CD4-positive, alpha-beta memory T cell (primary cell): ENCODE measurements around the gene CENPA. TPM values are rescaled to one million over a fixed set of nuclear protein-coding genes. Genes with fewer than 3 reads are reported as not detected.
A peak's percentile ranks its signal among the peaks of the same experiment; 100 is the strongest.

ENCODE experiments used
- CTCF ChIA-PET: fragments of 350-600 bp; sonication (Branson Sonifier 250); formaldehyde crosslinking; loops from one replicate; lab custom pipeline; 2021; ENCODE audit warnings: inconsistent platforms; ENCODE audit not compliant: partially characterized antibody; lab: Charles Lee
- POLR2A ChIA-PET: fragments of 350-600 bp; sonication (Branson Sonifier 250); formaldehyde crosslinking; loops from one replicate; lab custom pipeline; 2021; ENCODE audit not compliant: partially characterized antibody; lab: Charles Lee
- DNase-seq, 5 donors: peaks; one replicate each; pipeline versions ENCODE4 v3.0.0 to v3.0.0-alpha.2; 2020 to 2022; ENCODE audit warnings: mixed read lengths in 1 of 5
- H3K27ac ChIP-seq: one replicate; pipeline ENCODE4 v1.7.0; 2013; ENCODE audit warnings: low read depth, low read length
- H3K27me3 ChIP-seq: 2 replicates; pipeline ENCODE4 v1.7.0; 2013; ENCODE audit warnings: mild to moderate bottlenecking, low read length, moderate library complexity; ENCODE audit not compliant: insufficient read depth
- H3K36me3 ChIP-seq: 2 replicates; pipeline ENCODE4 v1.7.0; 2013; ENCODE audit warnings: mild to moderate bottlenecking, low read length, moderate library complexity; ENCODE audit not compliant: insufficient read depth
- H3K4me1 ChIP-seq: 2 replicates; pipeline ENCODE4 v1.7.0; 2013; ENCODE audit warnings: mild to moderate bottlenecking, low read length, moderate library complexity; ENCODE audit not compliant: insufficient read depth
- H3K4me3 ChIP-seq, 2 donors: one replicate each; pipeline ENCODE4 v1.7.0; 2013; ENCODE audit warnings: low read length in 2 of 2, mild to moderate bottlenecking in 1 of 2
- H3K9me3 ChIP-seq, 2 donors: one replicate each; pipeline ENCODE4 v1.7.0; 2013; ENCODE audit warnings: low read length in 2 of 2, control low read depth in 1 of 2; ENCODE audit not compliant: control insufficient read depth in 1 of 2
- H3K27ac Mint-ChIP-seq, 7 donors: one replicate each; pipeline ENCODE4 v1.8.0; 2020 to 2021; ENCODE audit warnings: mixed read lengths in 7 of 7, mild to moderate bottlenecking in 6 of 7, inconsistent platforms in 3 of 7, moderate library complexity in 3 of 7
- H3K27me3 Mint-ChIP-seq, 2 donors: one replicate each; pipeline ENCODE4 v1.8.0; 2020 to 2021; ENCODE audit warnings: mixed read lengths in 2 of 2
- H3K36me3 Mint-ChIP-seq, 2 donors: one replicate each; pipeline ENCODE4 v1.8.0; 2020 to 2021; ENCODE audit warnings: mixed read lengths in 2 of 2, inconsistent platforms in 1 of 2, mild to moderate bottlenecking in 1 of 2
- H3K4me1 Mint-ChIP-seq, 4 donors: one replicate each; pipeline ENCODE4 v1.8.0; 2020 to 2021; ENCODE audit warnings: mixed read lengths in 4 of 4, mild to moderate bottlenecking in 1 of 4
- H3K4me3 Mint-ChIP-seq, 8 donors: one replicate each; pipeline ENCODE4 v1.8.0; 2020 to 2021; ENCODE audit warnings: mixed read lengths in 8 of 8, mild to moderate bottlenecking in 7 of 8, moderate library complexity in 6 of 8, inconsistent platforms in 3 of 8
- H3K9me3 Mint-ChIP-seq, 8 donors: one replicate each; pipeline ENCODE4 v1.8.0; 2020 to 2021; ENCODE audit warnings: mixed read lengths in 8 of 8, mild to moderate bottlenecking in 5 of 8, inconsistent platforms in 3 of 8, moderate library complexity in 1 of 8
- intact Hi-C: fragments of 100-400 bp; cut with micrococcal nuclease; formaldehyde crosslinking; loops from one replicate; pipeline ENCODE4 v1.15.1; 2023
- polyA plus RNA-seq, 2 donors: library from polyadenylated mRNA; unstranded; fragments of 300-500 nt; fragmentation: Illumina TruSeq; gene quantifications; one replicate each; pipeline ENCODE4 v1.2.3, GENCODE V29; 2021
- total RNA-seq, 2 experiments: library from RNA; stranded (reverse); gene quantifications; one replicate each; pipeline ENCODE4 v1.2.3, GENCODE V29; 2021

The CENPA gene
- total and polyA plus RNA-seq, 4 experiments from 2014 or later, result 0.32 TPM; not detected in 3

DNA sequence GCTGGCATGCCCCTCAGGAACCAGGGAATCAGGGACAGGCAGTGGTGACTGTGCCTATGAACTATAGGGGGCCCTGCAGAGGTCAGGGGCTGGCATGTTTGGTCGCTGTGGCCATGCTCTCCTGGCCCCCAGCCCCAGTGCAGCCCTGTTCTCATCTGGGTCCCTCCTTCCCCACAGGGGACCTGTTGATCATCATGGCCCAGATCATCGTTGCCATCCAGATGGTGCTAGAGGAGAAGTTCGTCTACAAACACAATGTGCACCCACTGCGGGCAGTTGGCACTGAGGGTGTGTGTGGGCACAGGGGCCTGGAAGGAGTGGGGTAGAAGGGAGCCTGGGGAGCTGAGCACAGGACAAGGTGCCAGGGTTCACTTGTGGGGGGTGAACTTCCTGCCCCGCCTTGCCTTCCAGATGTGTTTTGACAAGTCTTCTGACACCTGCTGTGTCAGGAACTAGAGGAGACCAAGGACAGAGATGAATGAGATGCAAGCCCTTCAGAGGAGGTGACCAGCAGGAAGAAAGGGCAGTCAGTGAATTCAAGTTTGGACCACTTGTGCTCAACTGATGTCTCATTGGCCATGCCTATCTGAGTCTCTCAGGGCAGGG lies 9.6 kb upstream of the CENPA start:
- ChIA-PET CTCF (interaction anchor here (1.0 to 1.2 kb wide), 2 partner anchors 9 to 30 kb away, joined by 3 to 4 read pairs; no protein-coding TSS in a partner anchor), POLR2A (interaction anchor here (1.9 kb wide), 1 partner anchor 12 kb away, joined by 7 read pairs; the partner anchor contains the start of gene SLC35F6)
- DNase-seq, result no peak
- H3K36me3 Mint-ChIP-seq, result peaks cover 23 to 69% of the 10 kb centered on the region in 2 donors
- Histone ChIP-seq H3K27ac (no peak overlapping the region), H3K27me3 (no peaks in the 10 kb centered on the region), H3K36me3 (peaks cover 41% of the 10 kb centered on the region), H3K9me3 (no peaks in the 10 kb centered on the region), H3K4me3 (no peak overlapping the region), H3K4me1 (peaks cover 19% of the 10 kb centered on the region)
- H3K9me3 Mint-ChIP-seq, result peaks cover 0 to 2% (median 0%) of the 10 kb centered on the region in 8 donors
- H3K27ac Mint-ChIP-seq, result peak overlapping the region in 4 of 7 donors; percentile 22 to 68 (median 48)
- no peaks in the 10 kb centered on the region for H3K27me3 Mint-ChIP-seq
- intact Hi-C loops, result no loop called here
- H3K4me1 Mint-ChIP-seq, result peaks cover 15 to 23% (median 17%) of the 10 kb centered on the region in 4 donors
- H3K4me3 Mint-ChIP-seq, result no peak overlapping the region

DNA sequence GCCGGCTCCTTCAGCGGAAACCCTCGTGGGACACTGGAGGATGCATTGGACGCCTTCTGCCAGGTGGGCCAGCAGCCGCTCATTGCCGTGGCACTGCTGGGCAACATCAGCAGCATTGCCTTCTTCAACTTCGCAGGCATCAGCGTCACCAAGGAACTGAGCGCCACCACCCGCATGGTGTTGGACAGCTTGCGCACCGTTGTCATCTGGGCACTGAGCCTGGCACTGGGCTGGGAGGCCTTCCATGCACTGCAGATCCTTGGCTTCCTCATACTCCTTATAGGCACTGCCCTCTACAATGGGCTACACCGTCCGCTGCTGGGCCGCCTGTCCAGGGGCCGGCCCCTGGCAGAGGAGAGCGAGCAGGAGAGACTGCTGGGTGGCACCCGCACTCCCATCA lies 7.8 kb upstream of the CENPA start:
- peaks cover 41% of the 10 kb centered on the region for H3K36me3 ChIP-seq
- Mint-ChIP-seq H3K27me3 (no peaks in the 10 kb centered on the region), H3K27ac (peak overlapping the region in 1 of 7 donors; percentile 12), H3K4me1 (peaks cover 0 to 5% (median under 1%) of the 10 kb centered on the region in 4 donors), H3K4me3 (no peak overlapping the region), H3K36me3 (peaks cover 23 to 62% of the 10 kb centered on the region in 2 donors), H3K9me3 (peaks cover 0 to 2% (median 0%) of the 10 kb centered on the region in 8 donors)
- no peak for DNase-seq
- H3K27ac ChIP-seq, result no peak overlapping the region
- intact Hi-C loops, result no loop called here
- ChIA-PET POLR2A (no interaction called here), CTCF (interaction anchor here (1.5 kb wide), 1 partner anchor 68 kb away, joined by 3 read pairs; no protein-coding TSS in a partner anchor)
- H3K9me3 ChIP-seq, result no peaks in the 10 kb centered on the region
- no peak overlapping the region for H3K4me3 ChIP-seq
- peaks cover under 1% of the 10 kb centered on the region for H3K4me1 ChIP-seq
- no peaks in the 10 kb centered on the region for H3K27me3 ChIP-seq

DNA sequence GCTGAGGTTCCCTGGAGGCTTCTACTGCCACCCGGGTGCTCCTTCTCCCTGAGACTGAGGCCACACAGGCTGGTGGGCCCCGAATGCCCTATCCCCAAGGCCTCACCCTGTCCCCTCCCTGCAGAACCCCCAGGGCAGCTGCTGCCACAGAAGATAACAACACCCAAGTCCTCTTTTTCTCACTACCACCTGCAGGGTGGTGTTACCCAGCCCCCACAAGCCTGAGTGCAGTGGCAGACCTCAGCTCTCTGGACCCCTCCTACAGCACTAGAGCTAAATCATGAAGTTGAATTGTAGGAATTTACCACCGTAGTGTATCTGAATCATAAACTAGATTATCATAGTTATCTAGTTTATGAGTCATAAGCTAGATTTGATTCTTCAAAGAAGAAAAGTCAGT lies 7.3 kb upstream of the CENPA start:
- Histone ChIP-seq H3K4me3 (no peak overlapping the region), H3K4me1 (no peaks in the 10 kb centered on the region), H3K9me3 (no peaks in the 10 kb centered on the region), H3K27me3 (no peaks in the 10 kb centered on the region), H3K36me3 (peaks cover 41% of the 10 kb centered on the region), H3K27ac (no peak overlapping the region)
- intact Hi-C loops, result no loop called here
- Mint-ChIP-seq H3K27ac (peak overlapping the region in 2 of 7 donors; percentile 57 to 64), H3K9me3 (peaks cover 0 to 2% (median 0%) of the 10 kb centered on the region in 8 donors), H3K27me3 (no peaks in the 10 kb centered on the region), H3K36me3 (peaks cover 23 to 62% of the 10 kb centered on the region in 2 donors), H3K4me3 (no peak overlapping the region), H3K4me1 (peaks cover 0 to 5% (median under 1%) of the 10 kb centered on the region in 4 donors)
- POLR2A ChIA-PET, result no interaction called here
- no peak for DNase-seq
- CTCF ChIA-PET, result interaction anchor here (1.5 kb wide), 1 partner anchor 68 kb away, joined by 3 read pairs; no protein-coding TSS in a partner anchor

DNA sequence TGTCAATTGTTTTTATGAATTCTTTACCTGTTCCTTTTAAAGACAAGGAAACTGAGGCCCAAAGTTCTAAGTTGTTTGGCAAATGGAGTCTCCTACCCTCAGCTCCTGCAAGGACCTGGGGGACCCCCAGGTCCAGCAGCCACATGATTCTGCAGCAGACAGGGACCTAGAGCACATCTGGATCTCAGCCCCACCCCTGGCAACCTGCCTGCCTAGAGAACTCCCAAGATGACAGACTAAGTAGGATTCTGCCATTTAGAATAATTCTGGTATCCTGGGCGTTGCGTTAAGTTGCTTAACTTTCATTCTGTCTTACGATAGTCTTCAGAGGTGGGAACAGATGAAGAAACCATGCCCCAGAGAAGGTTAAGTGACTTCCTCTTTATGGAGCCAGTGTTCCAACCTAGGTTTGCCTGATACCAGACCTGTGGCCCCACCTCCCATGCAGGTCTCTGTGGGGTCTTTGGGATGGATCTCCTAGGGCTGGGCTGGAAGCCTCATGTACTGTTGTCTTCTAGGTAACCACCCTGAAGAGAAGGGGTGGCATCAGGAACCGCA lies 5.6 kb upstream of the CENPA start:
- POLR2A ChIA-PET, result no interaction called here

DNA sequence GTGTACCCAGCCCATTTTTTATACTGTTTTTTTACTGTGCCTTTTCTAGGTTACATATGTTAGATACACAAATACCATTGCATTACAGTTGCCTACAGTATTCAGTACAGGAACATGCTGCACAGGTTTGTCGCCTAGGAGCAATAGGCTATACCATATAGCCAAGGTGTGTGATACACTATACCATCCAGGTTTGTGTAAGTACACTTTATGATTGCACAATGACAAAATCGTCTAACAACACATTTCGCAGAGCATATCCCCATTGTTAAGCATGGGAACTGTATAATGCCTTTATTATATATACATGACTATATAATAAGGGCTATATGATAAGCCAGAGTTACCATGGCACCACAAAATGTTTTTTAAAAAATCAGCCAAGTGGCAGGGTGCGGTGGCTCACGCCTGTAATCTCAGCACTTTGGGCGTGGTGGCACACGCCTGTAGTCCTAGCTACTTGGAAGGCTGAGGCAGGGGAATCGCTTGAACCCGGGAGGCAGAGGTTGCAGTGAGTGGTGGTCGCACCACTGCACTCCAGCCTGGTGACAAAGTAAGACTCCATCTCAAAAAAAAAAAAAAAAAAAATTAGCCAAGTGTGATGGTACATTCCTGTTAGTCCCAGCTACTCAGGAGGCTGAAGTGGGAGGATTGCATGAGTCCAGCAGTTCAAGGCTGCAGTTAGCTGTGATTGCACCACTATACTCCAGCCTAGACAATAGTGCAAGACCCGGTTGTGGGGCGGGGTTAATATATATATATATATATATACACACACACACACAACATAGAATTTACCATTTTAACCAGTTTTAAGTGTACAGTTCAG lies 2.8 kb upstream of the CENPA start:
- Histone ChIP-seq H3K4me1 (peaks cover 14% of the 10 kb centered on the region), H3K27me3 (no peaks in the 10 kb centered on the region), H3K4me3 (no peak overlapping the region), H3K36me3 (peaks cover 12% of the 10 kb centered on the region), H3K9me3 (no peaks in the 10 kb centered on the region), H3K27ac (no peak overlapping the region)
- intact Hi-C loops, result no loop called here
- Mint-ChIP-seq H3K27ac (peak overlapping the region in 2 of 7 donors; percentile 37 to 61), H3K27me3 (peaks cover 0 to 2% of the 10 kb centered on the region in 2 donors), H3K36me3 (peaks cover 16 to 26% of the 10 kb centered on the region in 2 donors), H3K9me3 (peaks cover 0 to 2% (median 0%) of the 10 kb centered on the region in 8 donors), H3K4me1 (peaks cover 7 to 15% (median 11%) of the 10 kb centered on the region in 4 donors), H3K4me3 (peak overlapping the region in 2 of 8 donors; percentile 13 to 49)
- POLR2A ChIA-PET, result interaction anchor here (0.6 to 0.7 kb wide), 2 partner anchors 436 to 541 kb away, joined by 3 read pairs; no protein-coding TSS in a partner anchor
- no peak for DNase-seq
- CTCF ChIA-PET, result interaction anchor here (1.8 kb wide), 1 partner anchor 38 kb away, joined by 5 read pairs; no protein-coding TSS in a partner anchor

More for the DNA sequence above, 5.6 kb upstream of the CENPA start:
- intact Hi-C loops, result no loop called here
- no peaks in the 10 kb centered on the region for H3K27me3 Mint-ChIP-seq
- H3K36me3 Mint-ChIP-seq, result peaks cover 16 to 52% of the 10 kb centered on the region in 2 donors
- H3K4me1 Mint-ChIP-seq, result peaks cover under 1 to 3% (median 1%) of the 10 kb centered on the region in 4 donors
- Histone ChIP-seq H3K27me3 (no peaks in the 10 kb centered on the region), H3K4me3 (no peak overlapping the region), H3K9me3 (no peaks in the 10 kb centered on the region), H3K27ac (no peak overlapping the region), H3K4me1 (peaks cover 6% of the 10 kb centered on the region), H3K36me3 (peaks cover 30% of the 10 kb centered on the region)
- no peak overlapping the region for H3K4me3 Mint-ChIP-seq
- CTCF ChIA-PET, result no interaction called here
- peaks cover 0 to 2% (median 0%) of the 10 kb centered on the region in 8 donors for H3K9me3 Mint-ChIP-seq
- DNase-seq, result no peak
- H3K27ac Mint-ChIP-seq, result no peak overlapping the region

DNA sequence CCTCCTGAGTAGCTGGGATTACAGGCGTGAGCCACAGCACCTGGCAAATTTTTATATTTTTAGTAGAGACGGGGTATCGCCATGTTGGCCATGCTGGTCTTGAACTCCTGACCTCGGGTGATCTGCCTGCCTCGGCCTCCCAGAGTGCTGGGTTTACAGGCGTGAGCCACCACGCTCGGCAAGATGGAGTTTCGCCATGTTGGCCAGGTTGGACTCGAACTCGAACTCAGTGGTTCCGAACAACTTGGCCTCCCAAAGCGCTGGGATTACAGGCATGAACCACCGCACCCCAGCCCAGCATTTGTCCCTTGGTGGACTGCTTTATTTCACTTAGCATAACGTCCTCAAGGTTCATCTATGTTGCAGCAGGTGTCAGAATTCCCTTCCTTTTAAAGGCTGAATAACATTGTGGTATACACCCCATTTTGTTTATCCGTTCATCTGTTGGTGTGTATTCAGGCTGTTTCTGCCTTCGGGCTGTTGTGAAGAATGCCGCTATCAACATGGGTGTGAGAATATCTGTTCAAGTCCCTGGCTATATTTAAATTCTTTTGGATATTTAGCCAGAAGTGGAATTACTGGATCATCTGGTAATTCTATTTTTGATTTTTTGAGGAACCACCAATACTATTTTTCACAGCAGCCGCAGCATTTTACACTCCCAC lies 1.2 kb upstream of the CENPA start:
- CTCF ChIA-PET, result interaction anchor here (1.0 kb wide), 1 partner anchor 19 kb away, joined by 5 read pairs; no protein-coding TSS in a partner anchor
- no peak for DNase-seq
- H3K27ac ChIP-seq, result no peak overlapping the region
- intact Hi-C loops, result loop anchor here (1.0 kb wide), 1 partner anchor 20 kb away; the partner anchor contains the start of gene SLC35F6
- H3K27me3 Mint-ChIP-seq, result peaks cover 0 to 3% of the 10 kb centered on the region in 2 donors
- peaks cover 14% of the 10 kb centered on the region for H3K4me1 ChIP-seq
- peak overlapping the region in 6 of 8 donors; percentile 81 to 91 (median 88) for H3K4me3 Mint-ChIP-seq
- no peaks in the 10 kb centered on the region for H3K27me3 ChIP-seq
- POLR2A ChIA-PET, result no interaction called here
- H3K9me3 ChIP-seq, result no peaks in the 10 kb centered on the region
- H3K36me3 ChIP-seq, result peaks cover 6% of the 10 kb centered on the region
- H3K27ac Mint-ChIP-seq, result peak overlapping the region in 6 of 7 donors; percentile 78 to 95 (median 90)
- H3K9me3 Mint-ChIP-seq, result peaks cover 0 to 2% (median 0%) of the 10 kb centered on the region in 8 donors
- peaks cover 8 to 14% of the 10 kb centered on the region in 2 donors for H3K36me3 Mint-ChIP-seq
- H3K4me3 ChIP-seq, result peak overlapping the region in 1 of 2 donors; percentile 58
- H3K4me1 Mint-ChIP-seq, result peaks cover 9 to 15% (median 11%) of the 10 kb centered on the region in 4 donors
